RWPE1 (cell line): Measurements from ENCODE around the gene EOLA1.
"Not testable (repeated sequence)": the region's sequence is repeated elsewhere in the genome, so short reads cannot be mapped to it uniquely, and the experiment has no call there.

ENCODE experiments used
- CTCF ChIA-PET: fragments of 350-600 bp; sonication (Branson Sonifier 250); formaldehyde crosslinking; extraction: SDS; loops from one replicate; lab custom pipeline; 2021; lab: Yijun Ruan, JAX
- POLR2A ChIA-PET: fragments of 400-600 bp; formaldehyde crosslinking; extraction: SDS; loops from one replicate; lab custom pipeline; 2020; ENCODE audit warnings: antibody characterized with exemption; ENCODE audit not compliant: low non-redundant PET; lab: Yijun Ruan, JAX
- DNase-seq: peaks from one replicate; pipeline ENCODE4 v3.0.0; 2012; ENCODE audit warnings: low spot score
- H3K27ac ChIP-seq: fragments of 450-650 bp; 2 replicates; pipeline ENCODE4 v1.5.1; 2017
- TF ChIP-seq, protein P1 (sequence below): fragments of 450-650 bp; conservative IDR thresholded peaks from 2 replicates; pipeline ENCODE4 v1.5.1; 2017; ENCODE audit warnings: low read depth, mild to moderate bottlenecking

Gene EOLA1

DNA sequence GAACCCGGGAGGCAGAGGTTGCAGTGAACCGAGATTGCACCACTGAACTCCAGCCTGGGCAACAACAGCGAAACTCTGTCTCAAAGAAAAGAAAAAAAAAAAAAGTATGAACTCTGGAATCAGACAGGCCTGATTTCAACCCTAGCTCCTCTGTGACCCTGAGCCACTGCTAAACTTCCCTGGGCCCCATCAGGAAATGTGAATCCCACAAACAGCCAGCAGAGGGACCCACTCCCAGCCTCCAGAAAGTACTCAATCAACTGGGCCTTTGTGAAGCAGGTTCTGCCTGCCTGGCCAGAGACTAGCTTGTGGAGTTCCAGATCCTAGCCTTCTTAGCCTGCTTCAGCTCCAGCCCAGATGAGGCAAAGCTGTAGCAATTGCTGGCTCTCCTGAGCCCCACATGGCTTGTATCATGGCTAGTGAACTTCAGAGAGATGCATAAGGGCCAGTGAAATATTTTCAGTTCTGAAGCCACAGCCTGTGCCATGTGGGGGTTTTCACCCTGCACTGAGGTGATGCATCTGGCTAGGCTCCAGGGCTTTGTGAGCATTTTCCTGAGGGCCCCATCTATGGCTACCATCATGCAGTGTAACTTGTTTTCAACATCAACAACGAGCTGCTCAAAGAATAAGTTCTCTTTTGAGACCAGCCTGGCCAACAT, 28.5 kb upstream of the EOLA1 start:
- TF ChIP-seq, protein P1, sequence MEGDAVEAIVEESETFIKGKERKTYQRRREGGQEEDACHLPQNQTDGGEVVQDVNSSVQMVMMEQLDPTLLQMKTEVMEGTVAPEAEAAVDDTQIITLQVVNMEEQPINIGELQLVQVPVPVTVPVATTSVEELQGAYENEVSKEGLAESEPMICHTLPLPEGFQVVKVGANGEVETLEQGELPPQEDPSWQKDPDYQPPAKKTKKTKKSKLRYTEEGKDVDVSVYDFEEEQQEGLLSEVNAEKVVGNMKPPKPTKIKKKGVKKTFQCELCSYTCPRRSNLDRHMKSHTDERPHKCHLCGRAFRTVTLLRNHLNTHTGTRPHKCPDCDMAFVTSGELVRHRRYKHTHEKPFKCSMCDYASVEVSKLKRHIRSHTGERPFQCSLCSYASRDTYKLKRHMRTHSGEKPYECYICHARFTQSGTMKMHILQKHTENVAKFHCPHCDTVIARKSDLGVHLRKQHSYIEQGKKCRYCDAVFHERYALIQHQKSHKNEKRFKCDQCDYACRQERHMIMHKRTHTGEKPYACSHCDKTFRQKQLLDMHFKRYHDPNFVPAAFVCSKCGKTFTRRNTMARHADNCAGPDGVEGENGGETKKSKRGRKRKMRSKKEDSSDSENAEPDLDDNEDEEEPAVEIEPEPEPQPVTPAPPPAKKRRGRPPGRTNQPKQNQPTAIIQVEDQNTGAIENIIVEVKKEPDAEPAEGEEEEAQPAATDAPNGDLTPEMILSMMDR = no peak
- no peak for DNase-seq
- ChIA-PET CTCF (interaction anchor here (0.6 kb wide), 1 partner anchor 1171 kb away, joined by 5 read pairs; no protein-coding TSS in a partner anchor), POLR2A (no interaction called here)
- H3K27ac ChIP-seq = no peak overlapping the region

GRCh38 chrX:149513825-149514428, 26.9 kb upstream of the EOLA1 start:
- TF ChIP-seq, protein P1 = no peak
- ChIA-PET POLR2A (no interaction called here), CTCF (no interaction called here)
- no peak for DNase-seq
- H3K27ac ChIP-seq = no peak overlapping the region

GRCh38 chrX:149515954-149516602, 24.7 kb upstream of the EOLA1 start:
- ChIA-PET POLR2A (no interaction called here), CTCF (no interaction called here)
- no peak for DNase-seq
- no peak overlapping the region for H3K27ac ChIP-seq
- TF ChIP-seq, protein P1 = no peak

DNA sequence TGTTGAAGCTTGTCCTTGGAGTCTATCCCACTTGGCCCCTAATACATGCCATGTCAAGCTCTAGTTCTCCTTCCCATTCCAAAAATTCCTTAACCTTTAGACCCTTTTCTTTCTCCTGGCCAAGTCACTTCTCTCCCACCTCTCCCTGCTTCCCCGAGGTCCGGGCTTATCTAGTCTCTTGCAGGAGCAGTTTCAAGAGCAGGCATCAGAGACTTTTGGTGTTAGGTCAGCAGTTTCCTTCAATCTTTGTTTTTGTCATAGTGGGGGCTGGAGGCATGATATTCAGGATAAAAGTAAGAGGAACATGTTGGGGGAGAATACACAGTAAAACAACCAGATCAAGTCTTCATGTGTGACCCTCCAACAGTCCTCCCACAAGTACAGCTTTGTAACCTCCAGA, 24.2 kb upstream of the EOLA1 start:
- CTCF ChIA-PET = no interaction called here
- no peak overlapping the region for H3K27ac ChIP-seq
- no peak for DNase-seq
- TF ChIP-seq, protein P1 = no peak
- POLR2A ChIA-PET = no interaction called here

GRCh38 chrX:149517308-149517707, 23.5 kb upstream of the EOLA1 start:
- ChIA-PET CTCF (no interaction called here), POLR2A (no interaction called here)
- TF ChIP-seq, protein P1 = no peak
- DNase-seq = no peak
- no peak overlapping the region for H3K27ac ChIP-seq

DNA sequence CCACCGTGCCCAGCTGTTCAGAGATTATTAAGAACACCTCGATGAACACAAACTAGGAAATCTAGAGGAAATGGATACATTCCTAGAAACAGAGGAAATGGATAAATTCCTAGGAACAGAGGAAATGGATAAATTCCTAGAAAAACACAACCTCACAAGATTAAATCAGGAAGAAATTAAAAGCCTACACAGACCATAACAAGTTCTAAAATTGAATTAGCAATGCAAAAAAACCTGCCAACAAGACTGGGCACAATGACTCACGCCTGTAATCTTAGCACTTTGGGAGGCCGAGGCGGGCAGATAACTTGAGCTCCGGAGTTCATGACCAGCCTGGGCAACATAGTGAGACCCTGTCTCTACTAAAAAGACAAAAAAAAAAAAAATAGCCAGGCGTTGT, 22.6 kb upstream of the EOLA1 start:
- no peak overlapping the region for H3K27ac ChIP-seq
- no peak for DNase-seq
- TF ChIP-seq, protein P1 = no peak
- CTCF ChIA-PET = no interaction called here
- POLR2A ChIA-PET = no interaction called here

- POLR2A ChIA-PET, H3K27ac ChIP-seq, DNase-seq, CTCF ChIA-PET: not testable (repeated sequence)
Observed at GRCh38 chrX:149520636-149521277, 20.1 kb upstream of the EOLA1 start.
